ENCODE measurements around the gene NSUN6. TPM values are rescaled to one million over a fixed set of nuclear protein-coding genes. Genes with fewer than 3 reads are reported as not detected.

Gene NSUN6
- total and polyA plus RNA-seq, 10 of the 15 experiments (the other 5 are each of a cell fraction or from before 2014, with no cell fraction given), result 10.2 to 25.0 (median 15.6) TPM

GRCh38 chr10:18651324-18652007 is at the start of gene NSUN6 (continued):
- TF ChIP-seq NFYB (IDR thresholded peaks at IDR 0.05; ENCODE audit: insufficient read depth, low read depth, low read length), result no peak
- peak; percentile 91 for TF ChIP-seq PML (IDR thresholded peaks at IDR 0.05; ENCODE audit: low read length)
- TF ChIP-seq HDAC2 (IDR thresholded peaks at IDR 0.05), result no peak
- no peak for TF ChIP-seq WRNIP1 (IDR thresholded peaks at IDR 0.05; ENCODE audit: borderline replicate concordance, low read depth, low read length)
- TF ChIP-seq MLLT1 (IDR thresholded peaks at IDR 0.05), result 0 out of 2 replicates have a peak, but pooled peaks have one; percentile 70
- TF ChIP-seq KLF5 (IDR thresholded peaks at IDR 0.05; ENCODE audit: partially characterized antibody), result peak; percentile 35
- TF ChIP-seq HDAC6 (IDR thresholded peaks at IDR 0.05; ENCODE audit: unreplicated experiment), result no peak
- TF ChIP-seq CHD2 (IDR thresholded peaks at IDR 0.05; ENCODE audit: borderline replicate concordance, low read depth, low read length), result no peak; the same call in 1 of the 2 replicates
- no peak for TF ChIP-seq YBX1 (IDR thresholded peaks at IDR 0.05)
- peak in 1 of 2 experiments; percentile 64; a peak in 1 of 3 replicates for TF ChIP-seq EGR1 (IDR thresholded peaks at IDR 0.05; ENCODE audit: borderline replicate concordance in 1 of 2, low read depth in 2 of 2, low read length in 2 of 2)
- no peak for TF ChIP-seq RAD51 (IDR thresholded peaks at IDR 0.05)
- no peak for TF ChIP-seq ATF3 (IDR thresholded peaks at IDR 0.05; ENCODE audit: borderline replicate concordance, extremely low read depth, low read depth, low read length)
- TF ChIP-seq CTCF (IDR thresholded peaks at IDR 0.05 in 2 of 3, conservative IDR thresholded peaks at IDR 0.05 in 1 of 3; ENCODE audit: control insufficient read depth in 2 of 3, extremely low read depth in 1 of 3, insufficient read depth in 1 of 3, low read depth in 3 of 3, low read length in 3 of 3), result 0 out of 6 replicates have a peak, but pooled peaks of 1 of the 3 experiments have one; percentile 8
- peak; percentile 41; the same call in 1 of the 2 replicates for TF ChIP-seq ATF2 (IDR thresholded peaks at IDR 0.05; ENCODE audit: low read length)
- no peak for TF ChIP-seq IRF3 (IDR thresholded peaks at IDR 0.05)
- TF ChIP-seq DPF2 (IDR thresholded peaks at IDR 0.05), result 0 out of 2 replicates have a peak, but pooled peaks have one; percentile 11
- 0 out of 2 replicates have a peak, but pooled peaks have one; percentile 24 for TF ChIP-seq IRF5 (IDR thresholded peaks at IDR 0.05; ENCODE audit: borderline replicate concordance)
- TF ChIP-seq SIN3A (IDR thresholded peaks at IDR 0.05; ENCODE audit: low read depth, low read length), result peak; percentile 98
- no peak for TF ChIP-seq PAX8 (IDR thresholded peaks at IDR 0.05)

All from GM12878 (cell line).